Liver (tissue), 2 donors: ENCODE measurements around the gene GRK5.

Experiments
- YY1 ChIP-seq: IDR thresholded peaks from 2 replicates; pipeline ENCODE4 v1.6.1; 2016; ENCODE audit warnings: antibody characterized with exemption, mild to moderate bottlenecking
- TF ChIP-seq, protein P1 (sequence below): fragments of 150-350 bp; IDR thresholded peaks from 2 replicates; pipeline ENCODE4 v1.5.1; 2017; ENCODE audit warnings: improper control_type of control experiment, low read depth, low read length; ENCODE audit not compliant: missing input control
- TF ChIP-seq, protein P2 (sequence below): IDR thresholded peaks from 2 replicates; pipeline ENCODE4 v1.6.1; 2016; ENCODE audit warnings: antibody characterized with exemption, mild to moderate bottlenecking
- donor health status: healthy.

DNA sequence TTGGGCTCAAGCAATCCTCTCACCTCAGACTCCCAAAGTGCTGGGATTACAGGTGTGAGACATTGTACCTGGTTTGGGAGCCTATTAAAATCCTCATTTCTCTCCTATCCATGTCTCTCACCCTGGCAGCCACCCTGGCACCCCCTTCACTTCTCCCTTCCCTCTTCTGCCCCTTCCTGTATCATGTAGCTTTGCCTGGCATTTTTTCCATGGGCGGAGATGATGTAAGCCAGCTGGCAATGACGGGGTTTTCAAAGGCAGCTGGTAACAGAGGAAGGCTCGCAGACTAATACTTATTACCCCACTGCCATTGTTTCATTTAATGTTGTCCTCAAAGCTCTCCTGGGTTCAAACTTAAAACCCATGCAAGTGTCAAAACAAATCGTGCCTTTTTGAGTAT, 273.3 kb downstream of the GRK5 start:
- TF ChIP-seq, protein P1, sequence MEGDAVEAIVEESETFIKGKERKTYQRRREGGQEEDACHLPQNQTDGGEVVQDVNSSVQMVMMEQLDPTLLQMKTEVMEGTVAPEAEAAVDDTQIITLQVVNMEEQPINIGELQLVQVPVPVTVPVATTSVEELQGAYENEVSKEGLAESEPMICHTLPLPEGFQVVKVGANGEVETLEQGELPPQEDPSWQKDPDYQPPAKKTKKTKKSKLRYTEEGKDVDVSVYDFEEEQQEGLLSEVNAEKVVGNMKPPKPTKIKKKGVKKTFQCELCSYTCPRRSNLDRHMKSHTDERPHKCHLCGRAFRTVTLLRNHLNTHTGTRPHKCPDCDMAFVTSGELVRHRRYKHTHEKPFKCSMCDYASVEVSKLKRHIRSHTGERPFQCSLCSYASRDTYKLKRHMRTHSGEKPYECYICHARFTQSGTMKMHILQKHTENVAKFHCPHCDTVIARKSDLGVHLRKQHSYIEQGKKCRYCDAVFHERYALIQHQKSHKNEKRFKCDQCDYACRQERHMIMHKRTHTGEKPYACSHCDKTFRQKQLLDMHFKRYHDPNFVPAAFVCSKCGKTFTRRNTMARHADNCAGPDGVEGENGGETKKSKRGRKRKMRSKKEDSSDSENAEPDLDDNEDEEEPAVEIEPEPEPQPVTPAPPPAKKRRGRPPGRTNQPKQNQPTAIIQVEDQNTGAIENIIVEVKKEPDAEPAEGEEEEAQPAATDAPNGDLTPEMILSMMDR = no peak
- TF ChIP-seq, protein P2, sequence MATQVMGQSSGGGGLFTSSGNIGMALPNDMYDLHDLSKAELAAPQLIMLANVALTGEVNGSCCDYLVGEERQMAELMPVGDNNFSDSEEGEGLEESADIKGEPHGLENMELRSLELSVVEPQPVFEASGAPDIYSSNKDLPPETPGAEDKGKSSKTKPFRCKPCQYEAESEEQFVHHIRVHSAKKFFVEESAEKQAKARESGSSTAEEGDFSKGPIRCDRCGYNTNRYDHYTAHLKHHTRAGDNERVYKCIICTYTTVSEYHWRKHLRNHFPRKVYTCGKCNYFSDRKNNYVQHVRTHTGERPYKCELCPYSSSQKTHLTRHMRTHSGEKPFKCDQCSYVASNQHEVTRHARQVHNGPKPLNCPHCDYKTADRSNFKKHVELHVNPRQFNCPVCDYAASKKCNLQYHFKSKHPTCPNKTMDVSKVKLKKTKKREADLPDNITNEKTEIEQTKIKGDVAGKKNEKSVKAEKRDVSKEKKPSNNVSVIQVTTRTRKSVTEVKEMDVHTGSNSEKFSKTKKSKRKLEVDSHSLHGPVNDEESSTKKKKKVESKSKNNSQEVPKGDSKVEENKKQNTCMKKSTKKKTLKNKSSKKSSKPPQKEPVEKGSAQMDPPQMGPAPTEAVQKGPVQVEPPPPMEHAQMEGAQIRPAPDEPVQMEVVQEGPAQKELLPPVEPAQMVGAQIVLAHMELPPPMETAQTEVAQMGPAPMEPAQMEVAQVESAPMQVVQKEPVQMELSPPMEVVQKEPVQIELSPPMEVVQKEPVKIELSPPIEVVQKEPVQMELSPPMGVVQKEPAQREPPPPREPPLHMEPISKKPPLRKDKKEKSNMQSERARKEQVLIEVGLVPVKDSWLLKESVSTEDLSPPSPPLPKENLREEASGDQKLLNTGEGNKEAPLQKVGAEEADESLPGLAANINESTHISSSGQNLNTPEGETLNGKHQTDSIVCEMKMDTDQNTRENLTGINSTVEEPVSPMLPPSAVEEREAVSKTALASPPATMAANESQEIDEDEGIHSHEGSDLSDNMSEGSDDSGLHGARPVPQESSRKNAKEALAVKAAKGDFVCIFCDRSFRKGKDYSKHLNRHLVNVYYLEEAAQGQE = no peak
- no peak for TF ChIP-seq YY1
